ENCODE results near the gene GRK5. TPM values are rescaled to one million over a fixed set of nuclear protein-coding genes. Genes with fewer than 3 reads are reported as not detected.

GRK5 gene
- polyA plus RNA-seq, 1 donor from 2014 or later: 34.9 TPM

- H3K9me3 ChIP-seq (ENCODE audit: low read length): no peaks in the 10 kb centered on the region
- H3K9ac ChIP-seq (ENCODE audit: low read length): no peak overlapping the region
- no peaks in the 10 kb centered on the region for H3K36me3 ChIP-seq (ENCODE audit: insufficient read depth, low read length)
- no peak for TF ChIP-seq POLR2AphosphoS5 (IDR thresholded peaks at IDR 0.05)
- no peak overlapping the region for H3K4me2 ChIP-seq (ENCODE audit: low read length)
- H3K4me3 ChIP-seq (ENCODE audit: low read length): no peak overlapping the region
- H3K79me2 ChIP-seq (replicated peaks; ENCODE audit: insufficient read depth, low read length): no peaks in the 10 kb centered on the region
- H3F3A ChIP-seq (ENCODE audit: insufficient read depth, low read length, poor library complexity, severe bottlenecking): no peaks in the 10 kb centered on the region
- no peaks in the 10 kb centered on the region for H4K20me1 ChIP-seq (ENCODE audit: insufficient read depth)
- H3K27ac ChIP-seq (ENCODE audit: low read length): no peak overlapping the region
- no peaks in the 10 kb centered on the region for H3K27me3 ChIP-seq (ENCODE audit: insufficient read depth, low read depth, low read length)
- no peaks in the 10 kb centered on the region for H3K9me2 ChIP-seq (ENCODE audit: insufficient read depth, low read length)
- H2AFZ ChIP-seq (ENCODE audit: low read depth, low read length): no peak overlapping the region
Observed at GRCh38 chr10:119449760-119450461, 242.5 kb downstream of the GRK5 start.

GRCh38 chr10:119450606-119451299 is 243.4 kb downstream of the GRK5 start:
- no peaks in the 10 kb centered on the region for H3K36me3 ChIP-seq (ENCODE audit: insufficient read depth, low read length)
- H3F3A ChIP-seq (ENCODE audit: insufficient read depth, low read length, poor library complexity, severe bottlenecking): no peaks in the 10 kb centered on the region
- no peak overlapping the region for H3K27ac ChIP-seq (ENCODE audit: low read length)
- H4K20me1 ChIP-seq (ENCODE audit: insufficient read depth): no peaks in the 10 kb centered on the region
- no peak for TF ChIP-seq CTCF (IDR thresholded peaks at IDR 0.05; ENCODE audit: poor library complexity, severe bottlenecking)
- TF ChIP-seq POLR2AphosphoS5 (IDR thresholded peaks at IDR 0.05): no peak
- no peak for TF ChIP-seq SMC3 (conservative IDR thresholded peaks at IDR 0.05; ENCODE audit: poor library complexity)
- TF ChIP-seq EP300 (conservative IDR thresholded peaks at IDR 0.05; ENCODE audit: poor library complexity, severe bottlenecking): no peak
- TF ChIP-seq MXI1 (conservative IDR thresholded peaks at IDR 0.05; ENCODE audit: poor library complexity, severe bottlenecking): no peak
- TF ChIP-seq TAF1 (IDR thresholded peaks at IDR 0.05; ENCODE audit: low read depth): no peak
- TF ChIP-seq REST (IDR thresholded peaks at IDR 0.05; ENCODE audit: borderline replicate concordance): no peak
- no peak for TF ChIP-seq RAD21 (conservative IDR thresholded peaks at IDR 0.05)
- TF ChIP-seq EZH2 (IDR thresholded peaks at IDR 0.05; ENCODE audit: borderline replicate concordance, insufficient read depth, low read length, poor library complexity, severe bottlenecking): no peak
- H3K9me3 ChIP-seq (ENCODE audit: low read length): no peaks in the 10 kb centered on the region
- no peaks in the 10 kb centered on the region for H3K9me2 ChIP-seq (ENCODE audit: insufficient read depth, low read length)
- H2AFZ ChIP-seq (ENCODE audit: low read depth, low read length): no peak overlapping the region
- H3K9ac ChIP-seq (ENCODE audit: low read length): no peak overlapping the region
- H3K27me3 ChIP-seq (ENCODE audit: insufficient read depth, low read depth, low read length): no peaks in the 10 kb centered on the region
- no peak overlapping the region for H3K4me2 ChIP-seq (ENCODE audit: low read length)
- H3K4me3 ChIP-seq (ENCODE audit: low read length): no peak overlapping the region
- no peaks in the 10 kb centered on the region for H3K79me2 ChIP-seq (replicated peaks; ENCODE audit: insufficient read depth, low read length)
